ENCODE results near the gene COL27A1. TPM values are rescaled to one million over a fixed set of nuclear protein-coding genes. Genes with fewer than 3 reads are reported as not detected.
"Not testable (repeated sequence)": the region's sequence is repeated elsewhere in the genome, so short reads cannot be mapped to it uniquely, and the experiment has no call there.

The COL27A1 gene
- total RNA-seq, 2 experiments from 2014 or later = 1.7 to 1.9 TPM

GRCh38 chr9:114316605-114317230 lies 161.4 kb downstream of the COL27A1 start:
- POLR2A ChIA-PET = no interaction called here
- no peaks in the 10 kb centered on the region for H3K36me3 Mint-ChIP-seq

GRCh38 chr9:114317665-114318357 lies 162.5 kb downstream of the COL27A1 start:
- Mint-ChIP-seq H3K9me3 (no peaks in the 10 kb centered on the region), H3K27ac (no peak overlapping the region), H3K4me3 (no peak overlapping the region), H3K4me1 (peaks cover 5% of the 10 kb centered on the region), H3K27me3 (peaks cover 2% of the 10 kb centered on the region), H3K36me3 (no peaks in the 10 kb centered on the region)
- DNase-seq (no peak), ATAC-seq (ENCODE audit: low read depth) (no peak)
- POLR2A ChIA-PET = no interaction called here

More at GRCh38 chr9:114316605-114317230, 161.4 kb downstream of the COL27A1 start:
- Mint-ChIP-seq H3K4me3 (no peak overlapping the region), H3K27me3 (peaks cover 2% of the 10 kb centered on the region), H3K4me1 (peaks cover 5% of the 10 kb centered on the region), H3K27ac (no peak overlapping the region), H3K9me3 (no peaks in the 10 kb centered on the region)
- no peak for ATAC-seq (ENCODE audit: low read depth)
- no peak for DNase-seq

- DNase-seq (no peak), ATAC-seq (ENCODE audit: low read depth) (no peak)
- POLR2A ChIA-PET = no interaction called here
- Mint-ChIP-seq H3K27ac (no peak overlapping the region), H3K36me3 (no peaks in the 10 kb centered on the region), H3K9me3 (no peaks in the 10 kb centered on the region), H3K4me3 (no peak overlapping the region), H3K27me3 (peaks cover 2% of the 10 kb centered on the region), H3K4me1 (peaks cover 5% of the 10 kb centered on the region)
Measured at GRCh38 chr9:114318416-114318815, 163.1 kb downstream of the COL27A1 start.

- Mint-ChIP-seq H3K9me3 (no peaks in the 10 kb centered on the region), H3K4me1 (peaks cover 5% of the 10 kb centered on the region), H3K4me3 (no peak overlapping the region), H3K36me3 (no peaks in the 10 kb centered on the region), H3K27ac (no peak overlapping the region), H3K27me3 (peaks cover 2% of the 10 kb centered on the region)
- POLR2A ChIA-PET = no interaction called here
- no peak for DNase-seq
- ATAC-seq (ENCODE audit: low read depth) = no peak
Measured at GRCh38 chr9:114319147-114319546, 163.8 kb downstream of the COL27A1 start.

- ATAC-seq (ENCODE audit: low read depth); H3K4me3 Mint-ChIP-seq; H3K27me3 Mint-ChIP-seq; DNase-seq; H3K4me1 Mint-ChIP-seq; H3K9me3 Mint-ChIP-seq; H3K36me3 Mint-ChIP-seq; H3K27ac Mint-ChIP-seq: not testable (repeated sequence)
- POLR2A ChIA-PET = interaction anchor here (0.7 kb wide), 1 partner anchor 639 kb away, joined by 3 read pairs; no protein-coding TSS in a partner anchor
Measured at GRCh38 chr9:114320710-114321109, 165.4 kb downstream of the COL27A1 start.

GRCh38 chr9:114321759-114322158 lies 166.4 kb downstream of the COL27A1 start:
- Mint-ChIP-seq H3K27me3 (peaks cover 2% of the 10 kb centered on the region), H3K27ac (no peak overlapping the region), H3K4me3 (no peak overlapping the region), H3K36me3 (no peaks in the 10 kb centered on the region), H3K9me3 (no peaks in the 10 kb centered on the region), H3K4me1 (peaks cover 5% of the 10 kb centered on the region)
- DNase-seq (no peak), ATAC-seq (ENCODE audit: low read depth) (no peak)
- POLR2A ChIA-PET = no interaction called here

GRCh38 chr9:114322160-114322818 lies 167.0 kb downstream of the COL27A1 start:
- H3K4me3 Mint-ChIP-seq; POLR2A ChIA-PET; DNase-seq; H3K27me3 Mint-ChIP-seq; H3K27ac Mint-ChIP-seq; ATAC-seq (ENCODE audit: low read depth); H3K4me1 Mint-ChIP-seq; H3K9me3 Mint-ChIP-seq; H3K36me3 Mint-ChIP-seq: not testable (repeated sequence)

GRCh38 chr9:114322831-114323531 lies 167.6 kb downstream of the COL27A1 start, which contains the start of gene ORM1:
Gene ORM1, plus strand, starts transcription at chr9:114323098. Its CDS starts 36 bp downstream, at chr9:114323134.
- H3K27ac Mint-ChIP-seq, DNase-seq, H3K9me3 Mint-ChIP-seq, H3K36me3 Mint-ChIP-seq, H3K4me3 Mint-ChIP-seq, POLR2A ChIA-PET, H3K4me1 Mint-ChIP-seq, H3K27me3 Mint-ChIP-seq: not testable (repeated sequence)
- peak; percentile 13 for ATAC-seq (ENCODE audit: low read depth)

- H3K36me3 Mint-ChIP-seq; H3K4me3 Mint-ChIP-seq; H3K27ac Mint-ChIP-seq; H3K4me1 Mint-ChIP-seq; POLR2A ChIA-PET; H3K27me3 Mint-ChIP-seq; H3K9me3 Mint-ChIP-seq; ATAC-seq (ENCODE audit: low read depth); DNase-seq: not testable (repeated sequence)
Measured at GRCh38 chr9:114323849-114324248, 168.5 kb downstream of the COL27A1 start.

GRCh38 chr9:114324492-114324891 lies 169.2 kb downstream of the COL27A1 start:
- Mint-ChIP-seq H3K4me1 (no peaks in the 10 kb centered on the region), H3K36me3 (no peaks in the 10 kb centered on the region), H3K4me3 (no peak overlapping the region), H3K27me3 (no peaks in the 10 kb centered on the region), H3K27ac (no peak overlapping the region), H3K9me3 (no peaks in the 10 kb centered on the region)
- POLR2A ChIA-PET = no interaction called here
- ATAC-seq (ENCODE audit: low read depth) = no peak
- DNase-seq = no peak

- POLR2A ChIA-PET; DNase-seq; ATAC-seq (ENCODE audit: low read depth); H3K27ac Mint-ChIP-seq; H3K4me3 Mint-ChIP-seq; H3K27me3 Mint-ChIP-seq; H3K4me1 Mint-ChIP-seq; H3K36me3 Mint-ChIP-seq; H3K9me3 Mint-ChIP-seq: not testable (repeated sequence)
Measured at GRCh38 chr9:114324965-114325364, 169.6 kb downstream of the COL27A1 start.

- POLR2A ChIA-PET; H3K4me1 Mint-ChIP-seq; H3K36me3 Mint-ChIP-seq; ATAC-seq (ENCODE audit: low read depth); H3K27ac Mint-ChIP-seq; DNase-seq; H3K27me3 Mint-ChIP-seq; H3K9me3 Mint-ChIP-seq; H3K4me3 Mint-ChIP-seq: not testable (repeated sequence)
Measured at GRCh38 chr9:114325684-114326254, 170.4 kb downstream of the COL27A1 start.

- POLR2A ChIA-PET = no interaction called here
- no peak overlapping the region for H3K27ac Mint-ChIP-seq
- no peaks in the 10 kb centered on the region for H3K36me3 Mint-ChIP-seq
- H3K27me3 Mint-ChIP-seq = no peaks in the 10 kb centered on the region
- H3K4me3 Mint-ChIP-seq = no peak overlapping the region
- DNase-seq = no peak
- no peaks in the 10 kb centered on the region for H3K9me3 Mint-ChIP-seq
- peaks cover 1% of the 10 kb centered on the region for H3K4me1 Mint-ChIP-seq
- no peak for ATAC-seq (ENCODE audit: low read depth)
Measured at GRCh38 chr9:114327749-114328148, 172.4 kb downstream of the COL27A1 start.
